HFFc6 (cell line): Measurements from ENCODE around the gene PRCD. TPM values are rescaled to one million over a fixed set of nuclear protein-coding genes. Genes with fewer than 3 reads are reported as not detected.

ENCODE experiments used
- DNase-seq: peaks from one replicate; pipeline ENCODE4 v3.0.0-alpha.2; 2018
- H3K27ac Mint-ChIP-seq: 2 replicates; pipeline ENCODE4 v1.8.0; 2020; ENCODE audit warnings: mild to moderate bottlenecking, mixed read lengths
- H3K27me3 Mint-ChIP-seq: 2 replicates; pipeline ENCODE4 v1.8.0; 2021; ENCODE audit warnings: mild to moderate bottlenecking, moderate library complexity, mixed read lengths; ENCODE audit not compliant: insufficient read depth
- H3K36me3 Mint-ChIP-seq: 2 replicates; pipeline ENCODE4 v1.8.0; 2021; ENCODE audit warnings: low read depth, mixed read lengths
- H3K4me1 Mint-ChIP-seq: 2 replicates; pipeline ENCODE4 v1.8.0; 2020; ENCODE audit warnings: low read depth, mixed read lengths
- H3K4me3 Mint-ChIP-seq: 2 replicates; pipeline ENCODE4 v1.8.0; 2020; ENCODE audit warnings: mild to moderate bottlenecking, moderate library complexity, mixed read lengths
- H3K9me3 Mint-ChIP-seq: 2 replicates; pipeline ENCODE4 v1.8.0; 2020; ENCODE audit warnings: mild to moderate bottlenecking, mixed read lengths
- CTCF ChIP-seq: fragments of 200-600 bp; sonication (generic); IDR thresholded peaks from 2 replicates; pipeline ENCODE4 v1.5.0; 2021; ENCODE audit warnings: antibody characterized with exemption, mild to moderate bottlenecking
- total RNA-seq, 6 experiments: library from RNA; stranded (reverse); fragmentation: NEBNext Ultra II Directional; extraction: Animal tissue kit (Norgen Biotek cat#: 25700); gene quantifications; 2 replicates in 1 of 6; 3 replicates in 5 of 6; pipeline ENCODE4 v1.2.3, GENCODE V29; 2021

The PRCD gene
- total RNA-seq, 6 experiments from 2014 or later, result not detected

- Mint-ChIP-seq H3K36me3 (no peaks in the 10 kb centered on the region), H3K4me3 (no peak overlapping the region; the same call in 1 of the 2 replicates), H3K27me3 (no peaks in the 10 kb centered on the region; the same call in 1 of the 2 replicates), H3K27ac (peak overlapping the region; percentile 98), H3K9me3 (no peaks in the 10 kb centered on the region), H3K4me1 (peaks cover 49% of the 10 kb centered on the region)
- no peak for DNase-seq
- TF ChIP-seq CTCF, result peak; percentile 55
Observed at GRCh38 chr17:76528528-76529223, 11.2 kb upstream of the PRCD start.

GRCh38 chr17:76529224-76530094 is 10.4 kb upstream of the PRCD start:
- Mint-ChIP-seq H3K27me3 (peaks cover 2% of the 10 kb centered on the region), H3K4me3 (peak overlapping the region; percentile 70), H3K27ac (peak overlapping the region; percentile 98), H3K4me1 (peaks cover 47% of the 10 kb centered on the region), H3K9me3 (no peaks in the 10 kb centered on the region), H3K36me3 (no peaks in the 10 kb centered on the region)
- DNase-seq, result peak; percentile 77
- TF ChIP-seq CTCF, result no peak; the same call in 1 of the 2 replicates

- Mint-ChIP-seq H3K4me1 (peaks cover 40% of the 10 kb centered on the region), H3K36me3 (no peaks in the 10 kb centered on the region), H3K27me3 (peaks cover 2% of the 10 kb centered on the region), H3K27ac (peak overlapping the region; percentile 98), H3K4me3 (peak overlapping the region; percentile 70), H3K9me3 (no peaks in the 10 kb centered on the region)
- TF ChIP-seq CTCF, result no peak
- DNase-seq, result peak; percentile 38
Observed at GRCh38 chr17:76530095-76530723, 9.6 kb upstream of the PRCD start.

GRCh38 chr17:76530811-76531485 is 8.9 kb upstream of the PRCD start:
- no peak for TF ChIP-seq CTCF
- Mint-ChIP-seq H3K36me3 (no peaks in the 10 kb centered on the region), H3K27me3 (peaks cover 2% of the 10 kb centered on the region), H3K4me3 (no peak overlapping the region), H3K27ac (peak overlapping the region; percentile 98), H3K9me3 (no peaks in the 10 kb centered on the region), H3K4me1 (peaks cover 40% of the 10 kb centered on the region)
- DNase-seq, result no peak

GRCh38 chr17:76531486-76532038 is 8.3 kb upstream of the PRCD start:
- DNase-seq, result no peak
- TF ChIP-seq CTCF, result no peak
- Mint-ChIP-seq H3K4me3 (no peak overlapping the region), H3K27ac (peak overlapping the region; percentile 67), H3K4me1 (peaks cover 40% of the 10 kb centered on the region), H3K36me3 (no peaks in the 10 kb centered on the region), H3K9me3 (no peaks in the 10 kb centered on the region), H3K27me3 (peaks cover 6% of the 10 kb centered on the region)
